GM23338 (cell line): ENCODE results near the gene CTSK. TPM values are rescaled to one million over a fixed set of nuclear protein-coding genes. Genes with fewer than 3 reads are reported as not detected.

Source experiments
- ATAC-seq: fragments of 200-7000 bp; cut with Tn5 transposase; 3 replicates; pipeline ENCODE4 v1.9.1; 2020
- DNase-seq: peaks from one replicate; pipeline ENCODE4 v3.0.0-alpha.2; 2015; ENCODE audit warnings: low spot score
- H2AFZ ChIP-seq: fragments of 200-600 bp; sonication (generic); 2 replicates; pipeline ENCODE4 v1.8.0; 2016; ENCODE audit warnings: antibody characterized with exemption, mild to moderate bottlenecking, moderate library complexity
- H3F3A ChIP-seq: fragments of 200-600 bp; sonication (generic); replicated peaks from 2 replicates; pipeline ENCODE4 v1.8.0; 2017; ENCODE audit warnings: antibody characterized with exemption, mixed run types, low read depth
- H3K27ac ChIP-seq: fragments of 200-600 bp; sonication (generic); 2 replicates; pipeline ENCODE4 v1.6.1; 2016; ENCODE audit warnings: low read depth
- H3K27me3 ChIP-seq: fragments of 200-600 bp; sonication (generic); 2 replicates; pipeline ENCODE4 v1.8.0; 2016; ENCODE audit warnings: mild to moderate bottlenecking, mixed run types, moderate library complexity; ENCODE audit not compliant: insufficient read depth
- H3K36me3 ChIP-seq: fragments of 200-600 bp; sonication (generic); 2 replicates; pipeline ENCODE4 v1.8.0; 2016; ENCODE audit warnings: mild to moderate bottlenecking; ENCODE audit not compliant: insufficient read depth
- H3K4me1 ChIP-seq: fragments of 200-600 bp; sonication (generic); 2 replicates; pipeline ENCODE4 v1.8.0; 2016; ENCODE audit warnings: mild to moderate bottlenecking, moderate library complexity; ENCODE audit not compliant: insufficient read depth
- H3K4me2 ChIP-seq: fragments of 200-600 bp; sonication (generic); 2 replicates; pipeline ENCODE4 v1.7.1; 2017; ENCODE audit warnings: mixed run types
- H3K4me3 ChIP-seq: fragments of 200-600 bp; sonication (generic); 2 replicates; pipeline ENCODE4 v1.6.1; 2016; ENCODE audit warnings: mixed run types
- H3K79me2 ChIP-seq: fragments of 200-600 bp; sonication (generic); replicated peaks from 2 replicates; pipeline ENCODE4 v1.8.0; 2017; ENCODE audit warnings: mild to moderate bottlenecking; ENCODE audit not compliant: insufficient read depth
- H3K9me2 ChIP-seq: fragments of 200-600 bp; sonication (generic); 2 replicates; pipeline ENCODE4 v1.8.0; 2017; ENCODE audit not compliant: insufficient read depth
- H4K20me1 ChIP-seq: fragments of 200-600 bp; sonication (generic); replicated peaks from 2 replicates; pipeline ENCODE4 v1.8.0; 2017; ENCODE audit warnings: mild to moderate bottlenecking; ENCODE audit not compliant: insufficient read depth
- H3K27ac Mint-ChIP-seq: 2 replicates; pipeline ENCODE4 v1.8.0; 2020; ENCODE audit warnings: inconsistent platforms, mild to moderate bottlenecking, moderate library complexity, mixed read lengths
- H3K27me3 Mint-ChIP-seq: 3 replicates; pipeline ENCODE4 v1.8.0; 2022; ENCODE audit warnings: low read depth, mild to moderate bottlenecking, moderate library complexity, mixed read lengths, inconsistent platforms; ENCODE audit not compliant: insufficient read depth, poor library complexity
- H3K36me3 Mint-ChIP-seq: 3 replicates; pipeline ENCODE4 v1.8.0; 2021; ENCODE audit warnings: low read depth, mild to moderate bottlenecking, inconsistent platforms, moderate library complexity, mixed read lengths
- H3K4me1 Mint-ChIP-seq: 3 replicates; pipeline ENCODE4 v1.8.0; 2020; ENCODE audit warnings: mild to moderate bottlenecking, inconsistent platforms, mixed read lengths
- H3K4me3 Mint-ChIP-seq: 3 replicates; pipeline ENCODE4 v1.8.0; 2021; ENCODE audit warnings: moderate library complexity, mild to moderate bottlenecking, inconsistent platforms, mixed read lengths
- H3K9me3 Mint-ChIP-seq: 3 replicates; pipeline ENCODE4 v1.8.0; 2020; ENCODE audit warnings: moderate library complexity, mild to moderate bottlenecking, inconsistent platforms, mixed read lengths
- CREB1 ChIP-seq: fragments of 250-450 bp; sonication (Bioruptor Pico); IDR thresholded peaks from 2 replicates; pipeline ENCODE4 v1.5.0; 2020; ENCODE audit warnings: low read depth, mild to moderate bottlenecking, moderate library complexity
- CTCF ChIP-seq, 2 experiments: fragments of 200-600 bp in 1 of 2; sonication (generic) in 1 of 2; conservative IDR thresholded peaks; 2 replicates each; pipeline versions ENCODE4 v1.5.1 to v1.6.1; 2016 to 2017; ENCODE audit warnings: antibody characterized with exemption in 2 of 2, low read depth in 2 of 2, mild to moderate bottlenecking in 2 of 2, moderate library complexity in 1 of 2
- ETS1 ChIP-seq: IDR thresholded peaks from 2 replicates; pipeline ENCODE4 v1.6.1; 2016; ENCODE audit warnings: antibody characterized with exemption
- EZH2 ChIP-seq: fragments of 200-600 bp; sonication (generic); IDR thresholded peaks from one replicate; pipeline ENCODE4 v1.8.0; 2017; ENCODE audit warnings: antibody characterized with exemption, mild to moderate bottlenecking, low read depth; ENCODE audit not compliant: unreplicated experiment
- EZH2phosphoT487 ChIP-seq: fragments of 200-600 bp; sonication (generic); IDR thresholded peaks from one replicate; pipeline ENCODE4 v1.8.1; 2018; ENCODE audit warnings: antibody characterized with exemption; ENCODE audit not compliant: unreplicated experiment
- JUNB ChIP-seq: IDR thresholded peaks from one replicate; pipeline ENCODE4 v1.6.1; 2016; ENCODE audit warnings: antibody characterized with exemption; ENCODE audit not compliant: unreplicated experiment
- NANOG ChIP-seq: IDR thresholded peaks from 2 replicates; pipeline ENCODE4 v1.6.1; 2016; ENCODE audit warnings: antibody characterized with exemption, borderline replicate concordance
- POLR2AphosphoS5 ChIP-seq: IDR thresholded peaks from 2 replicates; pipeline ENCODE4 v1.6.1; 2016; ENCODE audit warnings: antibody characterized with exemption, low read depth
- REST ChIP-seq: IDR thresholded peaks from one replicate; pipeline ENCODE4 v1.6.1; 2018; ENCODE audit warnings: antibody characterized with exemption; ENCODE audit not compliant: unreplicated experiment
- STAT1 ChIP-seq: IDR thresholded peaks from one replicate; pipeline ENCODE4 v1.6.1; 2016; ENCODE audit warnings: antibody characterized with exemption; ENCODE audit not compliant: unreplicated experiment
- ZNF114 ChIP-seq: fragments of 250-450 bp; sonication (Bioruptor Pico); IDR thresholded peaks from 2 replicates; pipeline ENCODE4 v1.5.0; 2020; ENCODE audit warnings: mild to moderate bottlenecking, moderate library complexity
- ZNF331 ChIP-seq: fragments of 250-450 bp; sonication (Bioruptor Pico); IDR thresholded peaks from 2 replicates; pipeline ENCODE4 v1.5.0; 2020; ENCODE audit warnings: low read depth, mild to moderate bottlenecking, moderate library complexity
- ZNF462 ChIP-seq: fragments of 250-450 bp; sonication (Bioruptor Pico); IDR thresholded peaks from 2 replicates; pipeline ENCODE4 v1.5.0; 2020; ENCODE audit warnings: mild to moderate bottlenecking, moderate library complexity
- polyA plus RNA-seq: library from polyadenylated mRNA; unstranded; fragments of >200 nt; fragmentation: Nextera tagmentation; extraction: Ambion mirVana; gene quantifications from 2 replicates; pipeline ENCODE4 v1.2.1, GENCODE V29; 2016
- total RNA-seq: library from RNA; depleted of rRNA; stranded (reverse); fragments of >200 nt; shearing (Covaris generic); gene quantifications from 2 replicates; pipeline ENCODE4 v1.2.3, GENCODE V29; 2014

Gene CTSK
- total and polyA plus RNA-seq, 2 experiments from 2014 or later: 2.8 to 3.3 TPM

DNA sequence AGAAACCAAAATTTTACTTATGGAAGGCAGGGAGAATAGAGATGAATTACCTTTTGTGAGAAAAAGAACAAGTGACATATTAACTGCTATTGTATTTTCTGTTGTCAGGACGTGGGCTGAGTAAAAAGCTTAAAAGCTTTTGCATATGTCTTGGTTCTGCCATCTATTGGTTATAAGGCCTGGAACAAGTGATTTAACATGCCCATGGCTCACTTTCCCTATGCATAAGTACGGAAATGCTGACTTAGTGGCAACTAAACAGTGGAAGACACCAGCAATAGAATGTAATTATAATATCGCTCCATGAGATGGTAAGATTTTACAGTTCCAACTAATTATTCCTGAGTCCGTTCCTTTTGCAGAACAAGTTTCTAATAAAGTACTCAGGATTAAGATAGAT, 35.7 kb downstream of the CTSK start:
- Histone ChIP-seq H3K27ac (no peak overlapping the region), H2AFZ (peak overlapping the region; percentile 28; the same call in 1 of the 2 replicates), H3K4me2 (no peak overlapping the region), H3F3A (no peaks in the 10 kb centered on the region), H3K79me2 (no peaks in the 10 kb centered on the region), H3K27me3 (no peaks in the 10 kb centered on the region), H4K20me1 (no peaks in the 10 kb centered on the region), H3K9me2 (no peaks in the 10 kb centered on the region), H3K4me1 (no peaks in the 10 kb centered on the region), H3K36me3 (no peaks in the 10 kb centered on the region), H3K4me3 (no peak overlapping the region)
- Mint-ChIP-seq H3K36me3 (no peaks in the 10 kb centered on the region), H3K9me3 (no peaks in the 10 kb centered on the region), H3K27me3 (no peaks in the 10 kb centered on the region), H3K4me1 (no peaks in the 10 kb centered on the region), H3K27ac (no peak overlapping the region), H3K4me3 (no peak overlapping the region)
- ATAC-seq (no peak), DNase-seq (no peak)
- TF ChIP-seq ZNF331 (CRISPR knock-in tag): no peak
- no peak for TF ChIP-seq JUNB
- no peak for TF ChIP-seq NANOG
- no peak for TF ChIP-seq CTCF (conservative IDR thresholded peaks at IDR 0.05; ENCODE audit: low read depth in 2 of 2)
- no peak for TF ChIP-seq STAT1
- no peak for TF ChIP-seq ZNF462 (CRISPR knock-in tag)
- TF ChIP-seq ETS1: no peak
- no peak for TF ChIP-seq EZH2
- TF ChIP-seq CREB1 (CRISPR knock-in tag): no peak
- TF ChIP-seq POLR2AphosphoS5: no peak
- no peak for TF ChIP-seq ZNF114 (CRISPR knock-in tag)
- no peak for TF ChIP-seq EZH2phosphoT487
- no peak for TF ChIP-seq REST
